ENCODE results near the gene CD209. TPM values are rescaled to one million over a fixed set of nuclear protein-coding genes. Genes with fewer than 3 reads are reported as not detected.

The CD209 gene
- total RNA-seq, 1 experiment from 2014 or later = not detected

- ChIA-PET CTCF (no interaction called here), POLR2A (ENCODE audit: low non-redundant PET) (no interaction called here)
- H3K27me3 ChIP-seq (replicated peaks; ENCODE audit: insufficient read depth, low read depth, low read length, poor library complexity) = peaks cover 3% of the 10 kb centered on the region
- TF ChIP-seq EZH2 (IDR thresholded peaks at IDR 0.05; ENCODE audit: borderline replicate concordance, low read depth, low read length, poor library complexity, severe bottlenecking) (no peak), CTCF (conservative IDR thresholded peaks at IDR 0.05; ENCODE audit: low read depth, low read length) (no peak)
- H3K9me3 ChIP-seq (ENCODE audit: low read depth, low read length, poor library complexity, severe bottlenecking) = no peaks in the 10 kb centered on the region
- H3K27ac ChIP-seq (ENCODE audit: low read depth, low read length, poor library complexity, severe bottlenecking) = no peak overlapping the region
- no peak overlapping the region for H3K4me3 ChIP-seq (ENCODE audit: low read depth, low read length, poor library complexity, severe bottlenecking)
- intact Hi-C loops (cut with micrococcal nuclease; ENCODE audit: unreplicated experiment) = no loop called here
- BruUV-seq (replicated peaks) = no TSS peak
- no peak for DNase-seq (ENCODE audit: low spot score)
- H3K4me1 ChIP-seq (ENCODE audit: insufficient read depth, low read length, poor library complexity, severe bottlenecking) = no peaks in the 10 kb centered on the region
- H3K36me3 ChIP-seq (ENCODE audit: insufficient read depth, low read length, poor library complexity, severe bottlenecking) = no peaks in the 10 kb centered on the region
These were observed 41.7 kb downstream of the CD209 start for GRCh38 chr19:7705387-7706187.

GRCh38 chr19:7704280-7705060, 42.9 kb downstream of the CD209 start:
- BruUV-seq (replicated peaks) = no TSS peak
- H3K9me3 ChIP-seq (ENCODE audit: low read depth, low read length, poor library complexity, severe bottlenecking) = no peaks in the 10 kb centered on the region

GRCh38 chr19:7703332-7703731, 44.0 kb downstream of the CD209 start:
- H3K9me3 ChIP-seq (ENCODE audit: low read depth, low read length, poor library complexity, severe bottlenecking) = no peaks in the 10 kb centered on the region
- no TSS peak for BruUV-seq (replicated peaks)
- CTCF ChIA-PET = no interaction called here
- peaks cover 12% of the 10 kb centered on the region for H3K27me3 ChIP-seq (replicated peaks; ENCODE audit: insufficient read depth, low read depth, low read length, poor library complexity)
- no peak overlapping the region for H3K4me3 ChIP-seq (ENCODE audit: low read depth, low read length, poor library complexity, severe bottlenecking)
- DNase-seq (ENCODE audit: low spot score) = no peak
- no peaks in the 10 kb centered on the region for H3K4me1 ChIP-seq (ENCODE audit: insufficient read depth, low read length, poor library complexity, severe bottlenecking)
- H3K36me3 ChIP-seq (ENCODE audit: insufficient read depth, low read length, poor library complexity, severe bottlenecking) = no peaks in the 10 kb centered on the region
- H3K27ac ChIP-seq (ENCODE audit: low read depth, low read length, poor library complexity, severe bottlenecking) = no peak overlapping the region
- intact Hi-C loops (cut with micrococcal nuclease; ENCODE audit: unreplicated experiment) = no loop called here
- POLR2A ChIA-PET (ENCODE audit: low non-redundant PET) = no interaction called here
- no peak for TF ChIP-seq EZH2 (IDR thresholded peaks at IDR 0.05; ENCODE audit: borderline replicate concordance, low read depth, low read length, poor library complexity, severe bottlenecking)
- TF ChIP-seq CTCF (conservative IDR thresholded peaks at IDR 0.05; ENCODE audit: low read depth, low read length) = no peak

More at GRCh38 chr19:7704280-7705060, 42.9 kb downstream of the CD209 start:
- no peak for DNase-seq (ENCODE audit: low spot score)
- H3K27ac ChIP-seq (ENCODE audit: low read depth, low read length, poor library complexity, severe bottlenecking) = no peak overlapping the region
- H3K36me3 ChIP-seq (ENCODE audit: insufficient read depth, low read length, poor library complexity, severe bottlenecking) = no peaks in the 10 kb centered on the region
- intact Hi-C loops (cut with micrococcal nuclease; ENCODE audit: unreplicated experiment) = no loop called here
- POLR2A ChIA-PET (ENCODE audit: low non-redundant PET) = no interaction called here
- no peaks in the 10 kb centered on the region for H3K4me1 ChIP-seq (ENCODE audit: insufficient read depth, low read length, poor library complexity, severe bottlenecking)
- H3K27me3 ChIP-seq (replicated peaks; ENCODE audit: insufficient read depth, low read depth, low read length, poor library complexity) = peaks cover 5% of the 10 kb centered on the region
- CTCF ChIA-PET = no interaction called here
- H3K4me3 ChIP-seq (ENCODE audit: low read depth, low read length, poor library complexity, severe bottlenecking) = no peak overlapping the region
- no peak for TF ChIP-seq CTCF (conservative IDR thresholded peaks at IDR 0.05; ENCODE audit: low read depth, low read length)
- TF ChIP-seq EZH2 (IDR thresholded peaks at IDR 0.05; ENCODE audit: borderline replicate concordance, low read depth, low read length, poor library complexity, severe bottlenecking) = no peak

Data from A673 (cell line).